Measurements from ENCODE around the gene CUX1.

DNA sequence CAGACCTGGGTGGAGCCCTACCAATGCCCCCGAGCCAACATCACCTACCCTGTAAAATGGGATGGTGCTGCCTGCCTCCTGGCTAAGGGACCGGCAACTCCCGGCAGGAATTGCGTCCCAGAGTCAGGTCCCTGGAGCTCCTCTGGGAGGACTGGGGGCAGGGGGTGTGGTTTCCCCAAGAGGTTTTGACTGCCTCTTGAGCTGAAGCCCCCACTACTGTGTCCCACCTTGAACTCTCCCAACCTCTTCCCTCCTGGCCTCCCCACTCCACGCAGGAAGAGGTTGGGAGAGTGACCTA lies 470.5 kb downstream of the CUX1 start:
- TF ChIP-seq EP300 (IDR thresholded peaks at IDR 0.05) (no peak), POLR2A (IDR thresholded peaks at IDR 0.05) (no peak), POLR2AphosphoS5 (IDR thresholded peaks at IDR 0.05) (no peak)
- TF ChIP-seq, protein P1, sequence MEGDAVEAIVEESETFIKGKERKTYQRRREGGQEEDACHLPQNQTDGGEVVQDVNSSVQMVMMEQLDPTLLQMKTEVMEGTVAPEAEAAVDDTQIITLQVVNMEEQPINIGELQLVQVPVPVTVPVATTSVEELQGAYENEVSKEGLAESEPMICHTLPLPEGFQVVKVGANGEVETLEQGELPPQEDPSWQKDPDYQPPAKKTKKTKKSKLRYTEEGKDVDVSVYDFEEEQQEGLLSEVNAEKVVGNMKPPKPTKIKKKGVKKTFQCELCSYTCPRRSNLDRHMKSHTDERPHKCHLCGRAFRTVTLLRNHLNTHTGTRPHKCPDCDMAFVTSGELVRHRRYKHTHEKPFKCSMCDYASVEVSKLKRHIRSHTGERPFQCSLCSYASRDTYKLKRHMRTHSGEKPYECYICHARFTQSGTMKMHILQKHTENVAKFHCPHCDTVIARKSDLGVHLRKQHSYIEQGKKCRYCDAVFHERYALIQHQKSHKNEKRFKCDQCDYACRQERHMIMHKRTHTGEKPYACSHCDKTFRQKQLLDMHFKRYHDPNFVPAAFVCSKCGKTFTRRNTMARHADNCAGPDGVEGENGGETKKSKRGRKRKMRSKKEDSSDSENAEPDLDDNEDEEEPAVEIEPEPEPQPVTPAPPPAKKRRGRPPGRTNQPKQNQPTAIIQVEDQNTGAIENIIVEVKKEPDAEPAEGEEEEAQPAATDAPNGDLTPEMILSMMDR (IDR thresholded peaks at IDR 0.05), result no peak

Data from suprapubic skin (tissue), 4 donors.